ENCODE results near the gene LDLRAD3.
"Not testable (repeated sequence)": the region's sequence is repeated elsewhere in the genome, so short reads cannot be mapped to it uniquely, and the experiment has no call there.

The LDLRAD3 gene

DNA sequence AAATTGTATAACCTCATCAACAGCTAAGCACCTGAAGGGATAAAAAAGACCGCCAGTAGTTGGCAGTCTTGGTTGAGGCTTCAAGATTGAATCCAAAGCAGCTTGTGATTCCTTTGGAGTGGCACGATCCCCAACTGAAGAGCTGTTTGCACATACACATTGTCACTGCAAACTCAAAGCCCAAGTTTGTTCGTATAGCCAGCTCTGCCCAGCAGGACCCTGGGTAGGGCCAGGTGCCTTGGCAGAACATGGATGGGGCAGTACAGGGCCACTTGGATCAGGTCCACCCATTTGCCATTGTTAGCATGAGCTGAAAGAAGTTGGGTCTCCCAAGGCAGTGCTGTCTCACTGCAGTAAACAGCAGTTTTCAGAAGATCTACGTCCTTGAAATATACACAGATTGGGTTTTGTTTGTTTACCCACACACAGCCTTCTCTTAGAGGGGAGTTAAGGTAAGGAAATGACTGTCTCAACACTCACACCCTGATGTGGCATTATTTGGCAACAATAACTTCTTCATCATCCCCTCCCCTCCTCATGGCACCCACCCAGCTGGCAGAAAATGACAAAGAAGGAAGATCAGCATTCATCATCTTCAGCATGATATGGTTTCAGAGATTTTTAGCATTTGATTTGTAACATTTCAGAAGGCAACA is 212.4 kb downstream of the LDLRAD3 start:
- no peak for DNase-seq (ENCODE audit: low read depth in 2 of 3, low spot score in 1 of 3)

DNA sequence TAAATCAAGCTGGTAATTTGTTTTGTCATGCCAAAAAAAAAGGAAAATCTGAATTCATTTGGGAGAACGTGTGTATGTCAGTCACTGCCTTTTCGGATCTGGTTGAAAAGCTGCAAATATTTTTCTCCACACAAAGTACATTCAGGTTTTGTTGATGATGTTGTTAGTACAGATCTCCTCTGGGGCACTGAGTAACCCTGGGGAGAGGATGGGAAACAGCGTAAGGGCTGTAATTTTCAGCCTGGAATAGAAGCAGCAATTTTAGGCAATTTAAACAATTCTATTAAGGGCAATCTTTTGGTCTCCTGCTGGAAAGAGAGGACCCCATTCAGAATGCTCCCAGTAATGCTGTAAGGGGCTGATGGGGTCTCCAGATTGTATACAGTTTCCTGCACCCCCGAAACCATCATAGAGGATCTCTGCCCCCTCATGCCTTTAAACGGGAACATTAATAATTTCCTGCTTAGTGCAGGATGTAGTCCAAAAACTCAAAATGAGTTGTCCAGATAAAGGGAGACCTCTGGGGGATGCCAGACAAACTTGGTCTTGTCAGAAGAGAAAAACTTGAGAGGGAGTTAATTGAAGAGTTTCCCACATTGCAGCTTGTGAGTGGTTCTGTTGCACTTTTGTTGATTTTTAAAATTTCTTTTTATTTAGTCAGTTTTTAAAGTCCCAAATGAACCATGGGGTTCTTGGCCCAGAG is 213.1 kb downstream of the LDLRAD3 start:
- DNase-seq (ENCODE audit: low read depth in 2 of 3, low spot score in 1 of 3), result no peak

DNA sequence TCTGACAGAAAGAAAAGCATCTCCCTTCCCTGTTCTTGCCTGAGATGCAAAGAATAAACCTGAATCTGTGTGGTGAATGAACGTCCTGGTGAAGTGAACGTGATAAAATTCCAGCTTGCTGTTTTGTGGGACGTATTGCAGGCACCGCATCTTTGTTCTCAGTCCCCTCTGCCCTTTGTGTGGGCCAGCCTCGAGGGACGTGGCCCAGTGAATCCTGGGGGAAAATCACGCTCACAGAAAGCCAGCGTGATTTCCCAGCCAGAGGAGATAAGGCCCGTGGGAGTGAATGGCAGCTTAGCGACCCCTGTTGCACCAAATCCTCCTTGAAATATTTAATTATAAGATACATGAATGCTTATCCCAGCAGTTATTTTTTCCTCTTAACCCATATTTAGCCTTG is 216.2 kb downstream of the LDLRAD3 start:
- no peak for DNase-seq (ENCODE audit: low read depth in 2 of 3, low spot score in 1 of 3)

DNA sequence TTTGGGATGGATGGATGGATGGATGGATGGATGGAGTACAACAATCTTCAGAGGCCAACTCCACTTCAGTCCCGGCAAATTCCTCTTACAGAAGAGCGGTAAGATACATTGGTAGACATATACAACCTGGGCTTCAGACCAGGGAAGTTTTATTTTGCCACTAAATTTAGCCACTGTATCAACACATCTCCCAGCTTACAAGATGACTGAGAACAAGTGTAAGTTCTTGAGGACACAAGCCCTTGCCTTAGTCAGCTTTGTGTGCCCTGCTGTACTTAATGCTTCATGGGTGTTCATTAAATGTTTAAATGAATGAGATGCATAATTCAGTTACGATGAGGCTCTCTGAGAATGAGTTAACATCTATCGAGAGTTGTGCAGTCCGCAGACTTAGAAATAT is 217.7 kb downstream of the LDLRAD3 start:
- no peak for DNase-seq (ENCODE audit: low read depth in 2 of 3, low spot score in 1 of 3)

DNA sequence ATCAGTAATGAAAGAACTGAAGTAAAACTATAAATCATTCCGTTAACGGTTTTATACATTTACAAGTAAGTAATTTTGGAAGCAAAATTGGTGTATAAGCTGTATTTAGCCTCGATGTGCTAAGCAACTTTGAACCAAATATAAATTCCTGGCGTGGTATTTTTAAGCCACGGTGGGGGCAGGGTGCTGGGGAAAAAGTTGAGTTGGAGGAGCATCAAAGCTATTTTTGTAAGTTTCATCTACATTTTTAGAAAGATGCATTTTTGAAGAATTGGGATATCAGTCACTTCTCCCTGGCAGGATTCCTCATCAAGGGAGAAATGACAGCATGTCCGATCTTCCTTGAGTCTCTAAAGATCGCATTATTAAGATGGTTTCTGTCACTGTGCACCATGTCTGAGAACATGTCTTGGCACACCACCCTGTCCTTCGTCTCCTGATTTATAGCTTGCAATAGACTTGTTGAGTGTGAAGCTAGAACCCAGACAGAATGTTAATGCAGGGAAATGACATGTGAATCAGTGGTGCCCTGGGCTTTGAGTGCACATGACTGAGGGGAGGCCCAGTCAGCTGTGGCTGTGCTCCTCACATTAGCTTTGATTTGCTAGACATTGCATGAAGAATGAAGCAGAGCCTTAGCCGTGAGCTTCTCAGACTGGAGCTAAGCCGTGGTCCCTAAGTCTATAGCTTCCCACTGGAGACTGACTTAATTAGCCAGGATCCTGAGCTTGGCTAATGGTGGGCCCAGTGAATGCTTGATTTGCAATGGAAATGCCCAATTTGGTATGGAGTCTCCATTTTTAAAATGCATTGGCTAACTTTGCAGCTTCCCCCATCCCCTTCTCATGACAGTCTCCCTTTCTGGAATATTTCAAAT is 218.4 kb downstream of the LDLRAD3 start:
- DNase-seq (ENCODE audit: low read depth in 2 of 3, low spot score in 1 of 3), result no peak

DNA sequence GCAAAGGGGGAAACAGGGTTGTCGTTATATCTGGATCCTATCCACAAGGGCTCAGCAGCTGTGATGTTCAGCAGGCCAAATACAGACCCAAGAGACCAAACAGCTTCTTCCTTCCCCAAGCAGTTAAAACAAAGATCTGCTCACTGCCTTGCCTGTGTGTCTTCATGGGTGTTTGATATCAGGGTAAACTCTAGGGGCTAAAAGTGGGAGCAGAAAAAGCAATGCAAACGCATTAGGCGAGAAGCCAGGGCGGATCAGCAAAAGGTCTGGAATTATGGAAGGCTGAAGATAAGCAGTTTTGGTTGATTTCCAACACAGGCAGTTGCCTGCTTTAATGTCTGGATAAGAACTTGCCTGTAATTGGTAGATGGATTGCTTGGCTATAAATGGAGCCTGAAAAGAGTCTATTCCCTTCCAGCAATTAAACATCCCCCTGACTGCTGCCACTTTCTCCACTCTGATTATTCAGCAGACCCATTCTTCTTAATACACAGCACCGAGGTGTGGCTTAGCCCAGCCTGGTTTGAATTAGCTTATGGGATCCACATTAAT is 219.1 kb downstream of the LDLRAD3 start:
- DNase-seq (ENCODE audit: low read depth in 2 of 3, low spot score in 1 of 3), result no peak

DNA sequence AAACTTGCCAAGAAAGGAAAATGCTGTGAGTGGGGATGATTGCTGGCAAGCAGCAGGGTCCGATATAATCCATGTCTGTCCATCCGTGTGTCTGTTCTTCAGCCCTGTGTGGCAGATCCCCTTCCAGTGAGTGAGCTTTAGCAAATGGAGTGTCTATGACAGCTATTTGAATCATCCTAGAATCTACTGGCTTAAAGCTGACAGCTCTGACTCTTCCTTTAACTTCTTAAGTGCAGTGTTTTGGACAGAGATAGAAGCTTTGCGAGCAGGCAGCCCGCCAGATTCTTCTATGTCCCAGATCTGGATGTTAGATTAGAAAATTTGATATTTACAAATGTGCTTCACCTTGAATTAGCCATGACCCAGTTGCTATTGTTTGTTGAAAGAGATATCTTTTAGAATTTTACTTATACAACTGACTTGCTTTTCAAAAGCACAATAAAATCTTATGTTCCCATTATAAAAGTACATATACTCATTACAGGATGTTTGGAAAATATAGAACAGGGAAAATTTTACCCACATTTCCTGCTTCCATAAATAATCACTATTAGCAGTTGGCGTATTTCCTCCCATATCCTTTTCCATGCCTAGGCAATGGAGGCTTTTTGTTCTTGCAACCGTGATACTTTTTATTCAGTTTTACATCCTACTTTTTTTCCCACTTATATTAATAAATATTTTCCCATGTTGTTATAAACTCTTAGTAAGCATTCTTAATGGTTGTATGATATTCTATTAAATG is 220.8 kb downstream of the LDLRAD3 start:
- DNase-seq (ENCODE audit: low read depth in 2 of 3, low spot score in 1 of 3), result no peak

DNA sequence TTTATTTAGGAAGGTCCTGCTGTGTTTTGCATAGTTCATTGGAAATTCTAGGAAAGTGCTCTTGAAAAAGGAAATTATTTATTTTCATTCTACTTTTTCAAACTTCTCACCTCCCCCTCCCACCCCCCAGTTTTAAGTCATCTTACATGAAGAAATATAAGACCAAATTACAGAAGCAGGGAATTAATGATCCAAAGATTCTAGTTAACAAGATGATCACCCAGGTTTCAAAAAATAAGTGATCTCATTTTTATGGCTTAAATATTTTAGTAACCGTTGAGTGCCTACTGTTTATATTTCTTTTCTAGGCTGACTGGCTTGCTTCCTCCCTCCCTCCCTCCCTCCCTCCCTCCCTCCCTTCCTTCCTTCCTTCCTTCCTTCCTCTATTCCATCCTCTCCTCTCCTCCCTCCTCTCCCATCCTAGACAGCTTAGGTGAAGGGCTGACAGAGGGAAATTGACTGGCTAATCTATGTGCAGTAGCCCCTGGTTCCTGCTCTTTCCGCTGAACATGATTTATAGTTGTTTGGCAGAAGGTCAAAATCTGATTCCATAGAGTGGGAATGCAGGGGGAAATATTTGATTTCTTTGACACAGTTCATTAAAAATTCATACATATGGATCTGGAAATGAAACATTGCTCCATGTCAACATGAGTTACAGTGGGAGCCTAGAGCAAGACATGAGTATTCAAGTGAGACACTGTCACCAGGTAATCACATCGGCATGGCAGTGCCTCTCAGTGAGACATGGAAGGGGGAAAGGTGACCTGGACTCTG is 221.9 kb downstream of the LDLRAD3 start:
- DNase-seq (ENCODE audit: low read depth in 2 of 3, low spot score in 1 of 3), result no peak

DNA sequence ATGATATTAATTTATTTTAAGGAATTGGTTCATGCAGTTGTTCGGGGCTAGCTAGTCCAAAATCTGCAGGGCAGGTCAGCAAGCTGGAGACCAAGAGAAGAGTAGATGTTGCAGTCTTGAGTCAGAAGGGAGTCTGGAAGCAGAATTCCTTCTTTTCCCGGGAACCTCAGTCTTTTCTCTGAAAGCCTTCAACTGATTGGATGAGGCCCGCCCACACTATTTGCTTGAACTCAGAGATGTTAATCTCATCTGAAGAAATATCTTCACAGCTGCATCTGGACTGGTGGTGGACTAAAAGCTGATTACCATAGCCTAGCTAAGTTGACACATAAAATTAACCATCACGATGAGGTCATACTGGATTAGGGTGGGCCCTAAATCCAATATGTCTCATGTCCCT is 223.2 kb downstream of the LDLRAD3 start:
- DNase-seq (ENCODE audit: low read depth in 2 of 3, low spot score in 1 of 3), result no peak

DNA sequence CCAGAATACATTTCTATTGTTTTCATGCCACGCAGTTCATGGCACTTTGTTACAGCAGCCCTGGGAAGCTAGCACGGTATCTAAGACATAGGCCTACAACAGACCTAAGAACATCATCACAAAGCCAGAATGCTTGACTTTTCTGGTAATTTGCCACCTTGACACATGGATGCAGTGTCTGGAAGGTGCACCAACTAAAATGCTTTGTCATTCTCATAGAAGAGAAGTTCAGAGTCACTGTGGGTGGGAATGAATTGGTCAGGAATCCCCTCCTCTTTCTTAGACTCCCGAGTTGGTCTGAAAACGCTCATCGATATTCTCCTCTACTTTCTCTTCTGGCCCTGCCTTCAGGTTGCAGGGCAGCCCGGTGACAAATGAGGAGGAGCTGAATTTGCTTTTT is 223.9 kb downstream of the LDLRAD3 start:
- no peak for DNase-seq (ENCODE audit: low read depth in 2 of 3, low spot score in 1 of 3)

DNA sequence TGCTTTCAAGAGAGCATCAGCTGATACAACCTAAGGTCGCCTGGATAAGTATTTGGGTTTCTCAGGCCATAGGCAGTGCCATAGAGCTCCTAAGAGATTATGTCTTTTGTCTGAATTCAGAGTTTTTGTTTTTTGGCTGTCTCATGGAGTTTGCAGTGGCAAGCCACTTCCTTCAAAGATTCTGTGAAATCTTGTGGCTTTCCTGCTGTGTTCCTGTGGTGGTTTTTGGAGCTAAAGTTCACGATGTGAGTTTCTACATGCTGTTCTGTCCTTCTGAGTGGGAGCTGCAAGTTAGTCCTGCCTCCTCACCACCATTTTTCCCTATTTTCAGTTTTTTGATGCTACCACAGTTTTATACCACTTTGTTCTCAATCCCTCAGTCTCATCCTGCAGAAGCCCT is 234.0 kb downstream of the LDLRAD3 start:
- no peak for DNase-seq (ENCODE audit: low read depth in 2 of 3, low spot score in 1 of 3)

DNA sequence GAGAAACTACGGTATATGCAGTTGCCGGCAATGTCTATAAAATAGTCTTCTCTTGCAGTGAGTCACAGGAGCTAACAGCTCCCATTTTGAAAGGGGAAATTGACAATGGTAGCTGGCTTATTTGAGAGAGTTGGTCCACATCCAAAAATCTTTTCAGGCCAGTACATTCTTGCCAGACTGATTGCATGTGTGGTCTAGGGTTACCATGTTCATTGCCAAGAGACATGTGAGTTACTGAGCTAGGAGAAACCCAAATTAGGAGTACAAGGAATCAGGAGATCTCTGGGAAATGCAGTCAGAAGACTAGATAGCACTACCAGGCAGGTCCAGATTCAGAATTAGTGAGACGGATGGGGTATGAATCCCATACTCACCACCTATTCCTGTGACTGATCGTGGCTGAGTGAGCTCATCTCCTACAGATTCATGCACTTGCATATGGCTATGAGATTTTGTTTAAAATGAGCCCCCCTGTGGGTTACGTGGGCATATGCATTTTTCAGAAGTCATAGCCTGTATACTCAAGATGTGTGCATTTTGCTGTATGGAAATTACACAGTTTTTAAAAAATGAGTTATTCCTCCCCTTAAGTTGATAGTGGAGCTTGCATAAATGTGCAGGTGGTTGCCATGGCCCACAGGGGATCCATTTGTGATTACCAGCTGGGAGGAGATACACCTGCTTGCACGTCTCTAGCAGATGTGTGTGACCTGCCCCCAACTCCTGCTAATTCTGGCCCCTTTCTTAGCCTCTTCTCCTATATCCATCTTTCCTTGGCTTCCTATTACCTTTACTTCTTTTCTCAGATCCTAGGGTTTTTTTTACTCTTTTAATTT is 242.7 kb downstream of the LDLRAD3 start:
- no peak for DNase-seq (ENCODE audit: low read depth in 2 of 3, low spot score in 1 of 3)

DNA sequence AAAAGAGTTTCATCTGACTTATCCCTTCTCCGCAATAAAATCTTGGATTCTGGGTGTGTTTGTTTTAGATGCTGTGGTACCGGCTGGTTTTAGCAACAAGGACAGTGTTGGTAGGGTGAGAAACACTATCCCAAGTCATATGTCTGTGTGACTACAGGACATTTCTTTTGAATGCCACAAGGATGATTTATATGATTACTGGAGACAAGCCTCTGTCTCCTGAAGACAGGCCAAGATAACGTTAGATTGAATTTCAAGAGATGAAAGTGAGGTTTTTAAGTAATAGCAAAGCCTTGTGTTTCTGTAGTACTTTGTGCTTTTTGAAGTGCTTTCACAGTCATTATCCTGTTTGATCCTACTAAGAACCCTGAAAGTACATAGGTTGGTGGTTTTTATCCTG is 243.8 kb downstream of the LDLRAD3 start:
- no peak for DNase-seq (ENCODE audit: low read depth in 2 of 3, low spot score in 1 of 3)

DNA sequence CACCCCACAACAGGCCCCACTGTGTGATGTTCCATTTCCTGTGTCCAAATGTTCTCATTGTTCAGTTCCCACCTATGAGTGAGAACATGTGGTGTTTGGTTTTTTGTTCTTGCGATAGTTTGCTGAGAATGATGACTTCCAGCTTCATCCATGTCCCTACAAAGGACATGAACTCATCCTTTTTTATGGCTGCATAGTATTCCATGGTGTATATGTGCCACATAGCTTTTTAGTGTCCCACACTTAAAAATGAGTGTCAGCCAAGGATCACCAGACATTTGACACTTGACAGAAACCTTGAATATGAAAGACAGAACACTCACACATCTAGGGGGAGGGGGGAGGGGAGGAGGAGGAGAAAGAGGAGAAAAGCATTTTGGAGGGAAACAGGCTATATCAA is 245.9 kb downstream of the LDLRAD3 start:
- not testable (repeated sequence) for DNase-seq (ENCODE audit: low read depth in 2 of 3, low spot score in 1 of 3)

DNA sequence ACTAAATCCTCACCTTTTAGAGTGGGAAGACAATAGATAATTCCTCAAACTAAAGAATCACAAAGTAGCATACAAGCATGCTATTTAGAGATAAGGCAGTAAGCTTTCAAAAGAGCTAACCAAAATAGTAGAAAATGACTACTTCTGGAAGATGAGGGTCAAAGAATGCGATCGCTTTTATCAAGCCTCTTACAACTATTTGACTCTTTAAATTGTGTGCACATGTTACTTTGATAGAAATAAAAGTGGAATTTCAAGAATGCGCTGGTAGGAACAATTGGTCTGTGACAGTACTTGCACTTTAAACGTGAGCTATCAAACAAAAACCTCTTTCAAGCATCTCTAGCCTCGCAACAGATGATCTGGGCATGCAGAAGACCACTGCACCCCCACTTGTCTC is 248.1 kb downstream of the LDLRAD3 start:
- no peak for DNase-seq (ENCODE audit: low read depth in 2 of 3, low spot score in 1 of 3)

DNA sequence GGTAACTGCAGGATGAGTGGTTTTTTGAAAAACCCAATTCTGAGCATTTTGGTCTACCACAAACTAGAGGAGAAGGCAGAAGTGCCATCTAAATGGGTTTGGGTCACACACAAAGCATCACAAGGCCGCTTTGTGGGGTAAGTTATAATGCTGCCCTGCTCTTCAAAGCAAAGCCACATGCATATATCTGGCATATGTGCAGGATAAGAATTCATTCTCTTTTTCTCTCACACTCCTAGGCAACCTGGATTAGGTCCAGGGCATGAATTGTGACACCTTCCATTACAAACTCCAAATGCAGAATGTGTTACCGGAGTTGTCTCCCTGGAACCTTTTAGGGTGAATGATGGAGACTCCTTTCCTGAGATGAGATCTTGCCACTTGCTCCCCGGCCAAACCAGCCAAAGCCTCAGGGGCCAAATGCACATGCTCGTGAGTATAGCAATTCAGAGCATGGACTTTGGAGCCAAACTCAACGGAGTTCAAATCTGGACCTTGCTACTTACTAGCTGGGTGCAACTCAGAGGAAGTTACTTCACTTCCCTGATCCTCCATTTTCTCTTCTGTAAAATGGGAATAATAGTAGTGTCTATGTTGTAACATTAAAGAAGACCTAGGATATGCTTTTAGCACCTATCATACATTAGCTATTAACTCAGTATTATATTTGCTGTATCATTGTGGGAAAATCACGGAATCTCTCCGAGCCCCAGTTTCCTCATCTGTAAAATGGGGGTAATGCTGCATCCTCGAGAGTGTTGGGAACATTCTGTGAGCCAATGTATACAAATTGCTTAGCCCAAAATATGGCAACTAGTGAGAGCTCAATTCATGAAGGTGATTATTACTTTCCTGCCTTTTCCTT is 248.8 kb downstream of the LDLRAD3 start:
- DNase-seq (ENCODE audit: low read depth in 2 of 3, low spot score in 1 of 3), result no peak

DNA sequence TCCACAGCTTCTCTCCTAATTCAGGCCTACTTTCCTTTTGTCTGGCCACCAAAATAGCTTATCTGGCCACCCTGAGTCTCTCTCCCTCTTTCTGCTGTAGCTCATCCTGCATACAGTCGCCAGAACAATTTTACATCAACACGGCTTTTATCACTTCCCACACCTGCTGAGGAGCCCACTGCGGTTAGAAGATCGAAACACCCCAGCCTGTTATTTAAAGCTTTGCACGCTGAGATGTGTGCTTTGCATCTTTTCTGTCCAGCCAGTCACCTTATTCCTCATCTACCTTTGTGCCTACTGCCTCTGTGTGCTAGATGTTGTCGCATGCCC is 249.4 kb downstream of the LDLRAD3 start:
- no peak for DNase-seq (ENCODE audit: low read depth in 2 of 3, low spot score in 1 of 3)

DNA sequence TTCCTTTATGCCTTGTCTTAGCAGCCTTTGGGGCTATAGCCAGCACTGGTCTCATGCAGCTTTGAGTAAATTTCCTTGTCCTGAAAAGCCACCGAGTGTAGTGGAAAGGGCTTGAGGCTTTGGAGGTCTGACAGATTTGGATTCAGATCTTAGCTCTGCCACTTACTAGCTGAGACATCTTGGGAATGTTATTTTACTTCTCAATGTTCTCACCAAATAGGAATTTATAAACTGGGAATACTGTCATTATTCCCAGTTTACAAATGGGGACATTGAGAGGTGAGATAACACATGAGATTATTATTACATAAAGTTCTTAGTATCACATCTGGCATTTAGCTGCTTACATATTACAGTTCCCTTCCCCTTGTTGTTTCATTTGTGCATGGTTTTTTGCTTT is 249.9 kb downstream of the LDLRAD3 start:
- no peak for DNase-seq (ENCODE audit: low read depth in 2 of 3, low spot score in 1 of 3)

All from stimulated activated CD4-positive, alpha-beta T cell treated with anti-CD3 and anti-CD28 coated beads, Interleukin-12 subunit alpha, Interleukin-12 subunit beta, amount 100 ng/mL, for 48 hours (primary cell).